ENCODE results near the gene IL6ST.
"Not testable (repeated sequence)": the region's sequence is repeated elsewhere in the genome, so short reads cannot be mapped to it uniquely, and the experiment has no call there.

The IL6ST gene

GRCh38 chr5:55994495-55994997 lies at the start of gene IL6ST:
TSS of gene IL6ST (minus strand) at chr5:55994963. CDS start at chr5:55976278, 18,685 bp downstream.
- peak; percentile 81 for DNase-seq

GRCh38 chr5:56039985-56040384 lies 45.2 kb upstream of the IL6ST start:
- no peak for DNase-seq

GRCh38 chr5:56038206-56038605 lies 43.4 kb upstream of the IL6ST start:
- DNase-seq, result not testable (repeated sequence)

GRCh38 chr5:56037531-56038010 lies 42.8 kb upstream of the IL6ST start:
- DNase-seq, result no peak

- not testable (repeated sequence) for DNase-seq
These were observed 40.6 kb upstream of the IL6ST start for GRCh38 chr5:56035394-56035793.

- DNase-seq, result not testable (repeated sequence)
These were observed 35.3 kb upstream of the IL6ST start for GRCh38 chr5:56029871-56030630.

- DNase-seq, result no peak
These were observed 34.7 kb upstream of the IL6ST start for GRCh38 chr5:56029457-56029856.

- no peak for DNase-seq
These were observed 33.9 kb upstream of the IL6ST start for GRCh38 chr5:56028708-56029107.

GRCh38 chr5:56026863-56027300 lies 32.1 kb upstream of the IL6ST start:
- DNase-seq, result no peak

- no peak for DNase-seq
These were observed 30.6 kb upstream of the IL6ST start for GRCh38 chr5:56025151-56025885.

GRCh38 chr5:56024810-56025150 lies 30.0 kb upstream of the IL6ST start:
- DNase-seq, result no peak

- no peak for DNase-seq
These were observed 28.5 kb upstream of the IL6ST start for GRCh38 chr5:56023296-56023695.

GRCh38 chr5:56019306-56020272 lies 24.8 kb upstream of the IL6ST start:
- DNase-seq, result no peak

GRCh38 chr5:56018832-56019231 lies 24.1 kb upstream of the IL6ST start:
- DNase-seq, result no peak

GRCh38 chr5:56014701-56015100 lies 19.9 kb upstream of the IL6ST start:
- DNase-seq, result not testable (repeated sequence)

- DNase-seq, result not testable (repeated sequence)
These were observed 19.2 kb upstream of the IL6ST start for GRCh38 chr5:56013939-56014338.

GRCh38 chr5:56012281-56012963 lies 17.7 kb upstream of the IL6ST start:
- peak; percentile 72 for DNase-seq

GRCh38 chr5:56011835-56012234 lies 17.1 kb upstream of the IL6ST start:
- no peak for DNase-seq

- DNase-seq, result no peak
These were observed 15.7 kb upstream of the IL6ST start for GRCh38 chr5:56010431-56010830.

GRCh38 chr5:56006600-56006999 lies 11.8 kb upstream of the IL6ST start:
- no peak for DNase-seq

GRCh38 chr5:56006094-56006493 lies 11.3 kb upstream of the IL6ST start:
- no peak for DNase-seq

GRCh38 chr5:56004874-56005273 lies 10.1 kb upstream of the IL6ST start:
- no peak for DNase-seq

Measured in activated effector memory CD4-positive, alpha-beta T cell treated with anti-CD3 and anti-CD28 coated beads, Interleukin-2, amount 50 U/mL, for 16 hours (primary cell).